Right lobe of liver (tissue), 6 donors: ENCODE data around the gene MKRN1. TPM values are rescaled to one million over a fixed set of nuclear protein-coding genes. Genes with fewer than 3 reads are reported as not detected.

ENCODE experiments used
- ATAC-seq, 4 donors: fragments of 200-7000 bp; cut with Tn5 transposase; one replicate each; pipeline ENCODE4 v1.9.1; 2020; ENCODE audit warnings: mild to moderate bottlenecking in 4 of 4, moderate library complexity in 4 of 4
- DNase-seq, 3 donors: peaks; one replicate each; pipeline ENCODE4 v3.0.0-alpha.2; 2020
- H3K27ac ChIP-seq, 3 donors: fragments of 200-600 bp; one replicate each; pipeline ENCODE4 v1.8.0; 2022
- H3K27me3 ChIP-seq, 2 donors: fragments of 200-600 bp; one replicate each; pipeline ENCODE4 v1.8.0; 2022
- H3K36me3 ChIP-seq, 4 donors: fragments of 200-600 bp; sonication (generic) in 1 of 4; one replicate each; pipeline versions ENCODE4 v1.5.1 to v1.8.0; 2017 to 2022; ENCODE audit warnings: control low read depth in 1 of 4
- H3K4me1 ChIP-seq, 4 donors: fragments of 200-600 bp; sonication (generic) in 1 of 4; one replicate each; pipeline versions ENCODE4 v1.5.1 to v1.8.0; 2017 to 2022; ENCODE audit warnings: control low read depth in 1 of 4
- H3K4me3 ChIP-seq, 3 donors: fragments of 200-600 bp; one replicate each; pipeline ENCODE4 v1.8.0; 2022
- H3K9me3 ChIP-seq, 4 donors: fragments of 200-600 bp; sonication (generic) in 1 of 4; one replicate each; pipeline versions ENCODE4 v1.5.1 to v1.8.0; 2017 to 2022; ENCODE audit warnings: control low read depth in 1 of 4
- CTCF ChIP-seq, 4 donors: fragments of 200-600 bp in 3 of 4; fragments of 450-650 bp in 1 of 4; IDR thresholded peaks; one replicate each; pipeline versions ENCODE4 v1.5.1 to v1.8.0; 2016 to 2022; ENCODE audit warnings: antibody characterized with exemption in 4 of 4, mild to moderate bottlenecking in 2 of 4
- POLR2A ChIP-seq: fragments of 450-650 bp; IDR thresholded peaks from one replicate; pipeline ENCODE4 v1.6.1; 2017; ENCODE audit warnings: antibody characterized with exemption, mild to moderate bottlenecking
- WGBS: methylation state at CpG from one replicate; pipeline ENCODE4 v1.1.6; 2018; ENCODE audit warnings: low coverage, low lambda C conversion rate; ENCODE audit not compliant: insufficient coverage; ENCODE audit errors: missing lambda C conversion rate; 5-methylcytosine and 5-hydroxymethylcytosine counted together
- intact Hi-C, 2 donors: fragments of 100-400 bp; cut with DNase I; formaldehyde crosslinking; loops; one replicate each; pipeline versions ENCODE4 v1.11.2 to v1.14.1; 2022
- total RNA-seq, 6 experiments: library from RNA; depleted of rRNA in 2 of 6; stranded (reverse); fragments of >200 nt in 2 of 6; fragmentation: NEBNext Ultra II Directional in 3 of 6; extraction: Animal tissue kit (Norgen Biotek cat#: 25700) in 3 of 6; gene quantifications; one replicate each; pipeline versions ENCODE4 v1.1.0 to v1.2.4, GENCODE V29; 2016 to 2023
- donor health status: DM: no; HTN: yes; CAD: no.
- donor health status: DM: no; HTN: no; CAD: no.
- donor health status: DM: no; HTN: no; CAD: no.
- donor health status: DM: no; HTN: yes; CAD: no.
- donor health status: DM: no; HTN: yes; CAD: no.

The MKRN1 gene
- total RNA-seq, 6 experiments from 2014 or later = 27.0 to 49.3 (median 32.8) TPM

GRCh38 chr7:140485500-140486265, 6.4 kb upstream of the MKRN1 start:
- 83% methylated on average over 5 of the region's 14 CpGs for WGBS
- Histone ChIP-seq H3K27ac (no peak overlapping the region), H3K4me1 (no peaks in the 10 kb centered on the region), H3K27me3 (no peaks in the 10 kb centered on the region), H3K36me3 (no peaks in the 10 kb centered on the region), H3K9me3 (no peaks in the 10 kb centered on the region), H3K4me3 (no peak overlapping the region)
- intact Hi-C loops = no loop called here
- ATAC-seq = no peak
- TF ChIP-seq POLR2A = no peak
- TF ChIP-seq CTCF (IDR thresholded peaks at IDR 0.05) = no peak
- no peak for DNase-seq

- no peaks in the 10 kb centered on the region for H3K36me3 ChIP-seq
- intact Hi-C loops = no loop called here
- H3K27ac ChIP-seq = no peak overlapping the region
- no peak for ATAC-seq
- DNase-seq = no peak
- H3K4me3 ChIP-seq = no peak overlapping the region
- 66% methylated on average over 5 of the region's 5 CpGs for whole genome bisulfite sequencing
- no peaks in the 10 kb centered on the region for H3K4me1 ChIP-seq
- no peaks in the 10 kb centered on the region for H3K9me3 ChIP-seq
- TF ChIP-seq CTCF (IDR thresholded peaks at IDR 0.05) = no peak
- no peak for TF ChIP-seq POLR2A
- H3K27me3 ChIP-seq = no peaks in the 10 kb centered on the region
These were observed 5.7 kb upstream of the MKRN1 start for GRCh38 chr7:140484951-140485499.

GRCh38 chr7:140484479-140484878, 5.2 kb upstream of the MKRN1 start:
- Histone ChIP-seq H3K27ac (no peak overlapping the region), H3K4me3 (no peak overlapping the region), H3K4me1 (no peaks in the 10 kb centered on the region), H3K36me3 (no peaks in the 10 kb centered on the region), H3K27me3 (no peaks in the 10 kb centered on the region), H3K9me3 (no peaks in the 10 kb centered on the region)
- intact Hi-C loops = no loop called here
- TF ChIP-seq POLR2A (no peak), CTCF (IDR thresholded peaks at IDR 0.05) (no peak)
- ATAC-seq = no peak
- WGBS = 100% methylated on average over 1 of the region's 3 CpGs
- no peak for DNase-seq

GRCh38 chr7:140479739-140480084, 407 bp upstream of the MKRN1 start:
- Histone ChIP-seq H3K4me1 (peaks cover 0 to 28% (median 7%) of the 10 kb centered on the region in 4 donors), H3K9me3 (no peaks in the 10 kb centered on the region), H3K36me3 (no peaks in the 10 kb centered on the region), H3K27ac (peak overlapping the region; percentile 85 to 93 (median 88)), H3K27me3 (no peaks in the 10 kb centered on the region), H3K4me3 (peak overlapping the region; percentile 93 to 96 (median 94))
- no peak for DNase-seq
- ATAC-seq = no peak
- intact Hi-C loops = no loop called here
- no peak for TF ChIP-seq CTCF (IDR thresholded peaks at IDR 0.05)
- TF ChIP-seq POLR2A = no peak
- WGBS = 0% methylated on average over 2 of the region's 2 CpGs
